SK-N-MC (cell line): ENCODE measurements around the gene PCSK5.

Experiments
- DNase-seq: peaks from one replicate; pipeline ENCODE4 v3.0.0-alpha.2; 2011; ENCODE audit warnings: low read depth, low spot score
- H3K27ac ChIP-seq: fragments of 200-600 bp; sonication (generic); 2 replicates; pipeline ENCODE4 v1.5.1; 2016; ENCODE audit warnings: mixed run types
- H3K36me3 ChIP-seq: fragments of 200-600 bp; sonication (generic); 2 replicates; pipeline ENCODE4 v1.6.1; 2017; ENCODE audit warnings: antibody characterized with exemption, low read length, mixed read lengths; ENCODE audit not compliant: insufficient read depth
- H3K4me3 ChIP-seq: fragments of 200-600 bp; sonication (generic); 2 replicates; pipeline ENCODE4 v1.5.1; 2016
- H3K9ac ChIP-seq: fragments of 200-600 bp; sonication (generic); 2 replicates; pipeline ENCODE4 v1.8.0; 2017; ENCODE audit warnings: mixed run types, mixed read lengths; ENCODE audit not compliant: insufficient read length
- H3K9me3 ChIP-seq: fragments of 200-600 bp; sonication (generic); 2 replicates; pipeline ENCODE4 v1.6.1; 2017; ENCODE audit warnings: low read depth, mild to moderate bottlenecking, antibody characterized with exemption, low read length, moderate library complexity, mixed read lengths
- EZH2 ChIP-seq: fragments of 200-600 bp; sonication (generic); IDR thresholded peaks from one replicate; pipeline ENCODE4 v1.6.1; 2017; ENCODE audit warnings: antibody characterized with exemption
- FOXP2 ChIP-seq: optimal IDR thresholded peaks from 2 replicates; pipeline ENCODE3; 2011; ENCODE audit warnings: mild to moderate bottlenecking, moderate library complexity; ENCODE audit not compliant: insufficient read depth; ENCODE audit errors: extremely low read length, control extremely low read depth
- POLR2AphosphoS5 ChIP-seq: IDR thresholded peaks from 2 replicates; pipeline ENCODE4 v1.6.1; 2012; ENCODE audit warnings: mild to moderate bottlenecking, low read depth, low read length, borderline replicate concordance

PCSK5 gene

DNA sequence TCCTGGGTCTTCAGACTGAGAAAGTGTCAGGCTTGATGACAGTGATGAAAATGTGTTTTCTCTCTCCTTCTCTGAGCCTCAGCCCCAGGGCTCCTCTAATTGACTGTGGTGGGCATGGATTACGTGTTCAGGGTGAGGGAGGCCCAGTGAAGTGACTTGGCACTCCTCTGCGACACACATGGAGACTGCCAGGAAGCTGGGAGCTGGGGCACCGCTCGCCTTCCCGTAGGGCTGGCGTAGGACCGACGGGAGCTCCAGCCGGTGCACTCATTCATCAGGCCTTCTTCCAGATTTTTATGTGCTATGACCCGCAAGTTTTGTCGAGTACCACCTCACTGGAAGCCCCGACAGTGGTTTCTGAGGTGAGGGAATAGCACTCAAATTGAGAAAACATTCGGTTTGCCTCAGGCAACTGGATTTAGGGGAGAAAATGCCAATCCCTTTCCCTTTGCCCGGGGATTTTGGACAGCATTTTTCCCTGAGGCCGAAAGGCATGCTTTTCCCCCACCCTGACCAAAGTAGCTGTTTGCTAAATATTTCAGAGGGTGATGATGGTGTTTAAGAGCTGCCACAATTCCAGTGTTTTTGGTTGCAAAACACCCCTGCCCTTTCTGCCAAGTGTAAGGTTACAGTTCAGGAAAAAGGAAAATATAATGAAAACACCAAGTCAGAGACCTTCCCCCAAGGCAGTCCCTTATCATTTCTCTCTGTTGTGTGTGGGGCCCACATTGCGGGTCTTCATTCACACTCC is 83.7 kb downstream of the PCSK5 start:
- TF ChIP-seq EZH2 = no peak
- no peak for TF ChIP-seq POLR2AphosphoS5
- no peak for TF ChIP-seq FOXP2
- DNase-seq = no peak
- no peaks in the 10 kb centered on the region for H3K9me3 ChIP-seq
- H3K4me3 ChIP-seq = no peak overlapping the region
- H3K9ac ChIP-seq = no peak overlapping the region
- H3K36me3 ChIP-seq = no peaks in the 10 kb centered on the region
- H3K27ac ChIP-seq = no peak overlapping the region

DNA sequence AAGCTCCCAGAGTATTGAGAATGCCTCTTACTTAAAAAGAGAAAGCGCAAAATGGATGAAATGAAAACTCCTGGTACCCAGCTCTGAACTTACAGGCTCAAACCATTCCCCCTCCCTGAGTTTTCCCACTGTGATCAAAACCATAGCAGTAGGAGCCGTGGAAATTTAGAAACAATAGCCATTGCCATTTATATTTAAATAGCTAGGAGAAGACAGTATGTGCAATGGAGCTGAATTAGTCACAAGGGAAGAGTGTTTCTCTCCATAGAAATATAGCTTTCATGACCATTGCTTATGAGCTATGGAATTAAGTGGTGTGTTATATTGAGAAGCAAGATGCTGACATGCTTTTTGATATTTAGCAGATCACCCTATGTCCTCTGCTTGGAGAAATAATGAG is 84.6 kb downstream of the PCSK5 start:
- H3K4me3 ChIP-seq = no peak overlapping the region
- TF ChIP-seq EZH2 = no peak
- no peak for TF ChIP-seq FOXP2
- TF ChIP-seq POLR2AphosphoS5 = no peak
- DNase-seq = no peak
- H3K9ac ChIP-seq = no peak overlapping the region
- H3K27ac ChIP-seq = no peak overlapping the region
- no peaks in the 10 kb centered on the region for H3K9me3 ChIP-seq
- H3K36me3 ChIP-seq = no peaks in the 10 kb centered on the region

DNA sequence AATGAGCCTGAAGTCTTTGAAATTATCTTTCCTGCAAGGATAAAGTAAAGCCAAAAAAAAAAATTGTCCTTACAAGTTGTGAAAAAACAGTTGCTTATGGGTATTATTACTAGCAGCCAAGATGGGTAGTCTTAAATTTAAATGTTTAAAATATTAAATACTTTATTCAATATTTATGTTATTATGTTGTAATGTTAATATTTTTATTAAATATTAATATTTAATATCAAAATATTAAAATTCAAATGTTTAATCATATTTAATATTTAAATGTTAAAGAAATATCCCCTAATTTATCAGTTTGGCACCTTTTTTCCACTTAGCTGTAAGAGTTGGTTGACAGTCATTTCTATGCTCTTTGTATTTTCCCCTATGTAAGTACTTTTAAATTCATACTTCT is 86.1 kb downstream of the PCSK5 start:
- no peak overlapping the region for H3K27ac ChIP-seq
- TF ChIP-seq POLR2AphosphoS5 (no peak), EZH2 (no peak), FOXP2 (no peak)
- H3K9ac ChIP-seq = no peak overlapping the region
- H3K9me3 ChIP-seq = no peaks in the 10 kb centered on the region
- DNase-seq = no peak
- H3K36me3 ChIP-seq = no peaks in the 10 kb centered on the region
- H3K4me3 ChIP-seq = no peak overlapping the region

DNA sequence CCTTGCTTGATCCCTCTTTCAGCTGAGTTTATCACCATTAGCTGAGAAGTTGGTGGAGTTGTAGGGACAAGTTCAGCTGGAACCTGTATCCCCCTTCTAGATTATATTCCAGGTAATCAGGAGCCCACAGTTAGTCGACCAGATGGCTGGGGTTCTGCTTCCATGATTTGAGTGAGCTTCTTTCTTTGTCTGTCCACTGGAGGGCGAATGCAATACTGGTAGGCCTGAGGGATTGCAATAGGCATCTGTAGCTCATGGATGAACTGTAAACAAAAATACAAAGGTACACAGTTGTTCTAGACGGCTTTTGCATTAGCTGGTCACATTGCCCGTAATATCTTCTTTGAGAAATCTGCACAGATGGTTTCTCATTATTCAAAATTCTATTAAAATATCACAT is 88.9 kb downstream of the PCSK5 start:
- Histone ChIP-seq H3K27ac (no peak overlapping the region), H3K9ac (no peak overlapping the region), H3K36me3 (no peaks in the 10 kb centered on the region), H3K9me3 (no peaks in the 10 kb centered on the region), H3K4me3 (no peak overlapping the region)
- TF ChIP-seq EZH2 = no peak
- no peak for TF ChIP-seq POLR2AphosphoS5
- TF ChIP-seq FOXP2 = no peak
- no peak for DNase-seq

DNA sequence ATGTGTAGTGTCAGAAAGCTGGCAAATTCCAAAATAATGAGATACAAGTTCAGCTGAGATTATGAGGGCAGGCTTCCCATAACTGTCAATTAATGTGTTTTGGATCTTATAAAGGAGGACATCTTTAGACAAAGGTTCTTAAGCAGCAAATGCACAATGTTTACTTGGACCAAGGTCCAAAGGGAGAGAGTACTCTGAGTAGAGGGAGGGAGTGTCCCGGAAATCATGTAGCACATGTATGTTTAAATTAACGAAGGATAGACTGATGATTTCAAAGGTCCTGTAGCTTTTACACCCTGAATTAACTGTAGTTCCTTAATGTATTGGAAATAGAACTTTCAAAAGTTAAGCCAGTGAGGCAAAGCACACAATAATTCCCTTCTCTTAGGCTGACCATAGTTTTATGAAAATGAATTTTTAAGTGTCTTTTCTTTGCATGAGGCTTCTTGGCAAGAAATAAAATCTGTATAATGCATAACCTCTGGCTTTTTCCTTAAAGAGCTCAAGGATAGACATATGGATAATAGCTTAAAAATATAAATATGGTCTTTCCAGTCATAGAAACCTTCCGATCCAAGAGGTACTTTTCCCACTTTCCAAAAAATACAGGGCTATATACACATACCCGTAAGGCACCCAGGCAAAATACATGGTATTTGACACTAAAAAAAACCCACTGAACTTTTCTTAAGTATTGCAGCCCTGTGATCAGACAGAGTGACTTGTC is 93.0 kb downstream of the PCSK5 start:
- Histone ChIP-seq H3K27ac (no peak overlapping the region), H3K9me3 (no peaks in the 10 kb centered on the region), H3K4me3 (no peak overlapping the region), H3K36me3 (no peaks in the 10 kb centered on the region), H3K9ac (no peak overlapping the region)
- no peak for DNase-seq
- TF ChIP-seq FOXP2 (no peak), POLR2AphosphoS5 (no peak), EZH2 (no peak)

DNA sequence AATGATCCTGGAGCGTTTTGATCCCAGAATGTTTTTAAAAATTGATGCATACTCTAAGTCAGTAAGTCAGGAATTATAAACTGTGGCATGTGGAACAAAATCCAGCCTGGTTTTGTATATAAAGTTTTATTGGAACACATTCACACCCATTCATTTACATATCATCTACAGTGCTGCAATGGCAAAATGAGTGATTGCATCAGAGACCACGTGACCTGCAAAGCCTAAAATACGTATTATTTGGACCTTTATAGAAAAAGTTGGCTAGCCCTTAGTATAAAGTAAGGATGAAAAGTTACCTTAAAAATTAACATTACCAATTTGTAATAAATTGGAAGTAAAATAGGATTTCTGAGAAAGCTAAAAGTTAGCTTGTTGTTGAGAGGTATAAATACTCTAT is 95.0 kb downstream of the PCSK5 start:
- no peaks in the 10 kb centered on the region for H3K36me3 ChIP-seq
- no peaks in the 10 kb centered on the region for H3K9me3 ChIP-seq
- no peak for TF ChIP-seq FOXP2
- TF ChIP-seq POLR2AphosphoS5 = no peak
- no peak for TF ChIP-seq EZH2
- no peak overlapping the region for H3K27ac ChIP-seq
- DNase-seq = no peak
- no peak overlapping the region for H3K9ac ChIP-seq
- H3K4me3 ChIP-seq = no peak overlapping the region

DNA sequence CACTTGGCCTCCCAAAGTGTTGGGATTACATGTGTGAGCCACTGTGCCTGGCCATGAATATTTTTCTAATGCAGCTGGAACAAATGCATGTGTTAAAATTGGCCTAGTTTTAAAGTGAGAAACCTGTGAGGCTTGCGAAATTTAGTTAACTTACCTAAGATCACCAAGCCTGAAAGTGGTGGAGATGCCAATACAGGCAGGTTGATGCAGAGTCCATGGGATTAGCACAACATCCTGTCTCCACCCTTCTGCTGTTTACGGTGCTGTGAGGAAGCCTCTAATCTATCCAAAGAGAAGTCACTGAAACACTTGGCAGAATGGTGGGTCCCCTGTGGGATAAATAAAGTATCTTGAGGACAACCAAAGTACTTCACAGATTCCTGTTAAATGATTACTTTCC is 98.2 kb downstream of the PCSK5 start:
- TF ChIP-seq FOXP2 = no peak
- TF ChIP-seq POLR2AphosphoS5 = no peak
- TF ChIP-seq EZH2 = no peak
- DNase-seq = no peak
- Histone ChIP-seq H3K4me3 (no peak overlapping the region), H3K9me3 (no peaks in the 10 kb centered on the region), H3K36me3 (no peaks in the 10 kb centered on the region), H3K27ac (no peak overlapping the region), H3K9ac (no peak overlapping the region)

DNA sequence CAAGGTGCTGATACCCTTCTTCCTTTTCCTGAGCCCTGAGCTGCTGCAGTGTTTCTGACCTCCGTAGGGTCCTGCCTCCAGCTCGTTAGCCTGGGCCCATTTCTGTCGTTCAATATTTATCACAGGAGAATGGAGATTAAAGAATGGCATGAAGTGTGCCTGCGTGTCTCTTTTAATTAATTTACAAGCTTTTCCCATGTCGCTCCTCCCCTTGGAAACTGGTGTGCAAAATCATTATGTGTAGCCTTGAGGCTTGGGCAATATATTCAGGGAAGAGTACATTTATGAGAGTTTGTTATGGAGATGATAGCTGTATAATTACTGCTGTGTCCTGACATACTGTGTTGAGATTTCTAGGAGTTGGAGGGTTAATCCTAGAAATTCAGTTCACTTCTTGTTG is 99.7 kb downstream of the PCSK5 start:
- no peak for TF ChIP-seq POLR2AphosphoS5
- no peak for TF ChIP-seq FOXP2
- no peak for TF ChIP-seq EZH2
- Histone ChIP-seq H3K27ac (no peak overlapping the region), H3K4me3 (no peak overlapping the region), H3K9me3 (no peaks in the 10 kb centered on the region), H3K9ac (no peak overlapping the region), H3K36me3 (no peaks in the 10 kb centered on the region)
- no peak for DNase-seq
